ENCODE data around the gene FBXL13. TPM values are rescaled to one million over a fixed set of nuclear protein-coding genes. Genes with fewer than 3 reads are reported as not detected.

FBXL13 gene
- total RNA-seq, 1 experiment from 2014 or later: 2.5 TPM

DNA sequence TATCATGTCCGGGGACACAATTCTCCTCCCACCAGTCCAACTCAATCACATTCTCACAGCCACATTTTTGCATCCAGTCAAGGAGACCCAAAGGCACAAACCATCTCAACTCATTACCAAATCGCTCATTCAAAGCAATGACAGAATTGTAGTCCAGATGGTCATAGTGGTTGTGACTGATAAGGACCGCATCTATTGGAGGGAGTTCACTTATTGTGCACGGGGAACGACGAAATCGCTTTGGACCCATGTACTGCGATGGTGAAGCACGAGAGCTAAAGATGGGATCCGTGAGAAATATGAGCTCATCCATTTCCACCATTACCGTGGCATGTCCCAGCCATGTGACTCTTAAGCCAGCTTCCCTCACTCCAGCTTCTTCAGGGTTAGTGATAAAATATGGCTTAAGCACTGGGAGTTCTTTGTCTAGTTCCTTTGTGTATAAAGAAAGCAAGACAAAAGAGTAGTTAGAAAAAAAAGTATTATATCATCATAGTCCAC lies 45.2 kb upstream of the FBXL13 start:
- H3K27ac ChIP-seq (ENCODE audit: low read length): no peak overlapping the region
- ATAC-seq (no peak), DNase-seq (ENCODE audit: low read depth, low spot score) (no peak)
- no peaks in the 10 kb centered on the region for H3K9me3 ChIP-seq (ENCODE audit: control insufficient read depth, insufficient read depth, low read depth, low read length)
- no peaks in the 10 kb centered on the region for H3K27me3 ChIP-seq (ENCODE audit: control insufficient read depth, insufficient read depth, low read length)
- no TSS peak for BruUV-seq (replicated peaks)
- H3K4me3 ChIP-seq (ENCODE audit: low read depth in 2 of 2, low read length in 2 of 2): no peak overlapping the region
- POLR2A ChIA-PET: interaction anchor here (0.6 kb wide), 1 partner anchor 14 kb away, joined by 6 read pairs; no protein-coding TSS in a partner anchor
- H3K36me3 ChIP-seq (ENCODE audit: control insufficient read depth, insufficient read depth, low read length): peaks cover 6% of the 10 kb centered on the region; the same call in 1 of the 2 replicates
- in situ Hi-C loops (cut with HindIII; ENCODE audit: low pct_unique_long_range_greater_than_20kb, low sequenced_read_pairs): no loop called here
- intact Hi-C loops (cut with micrococcal nuclease; ENCODE audit: unreplicated experiment): no loop called here
- CTCF ChIA-PET: interaction anchor here (0.6 kb wide), 1 partner anchor 29 kb away, joined by 9 read pairs; no protein-coding TSS in a partner anchor
- TF ChIP-seq TCF7L2 (IDR thresholded peaks at IDR 0.05; ENCODE audit: low read depth, low read length): no peak
- TF ChIP-seq, protein P1, sequence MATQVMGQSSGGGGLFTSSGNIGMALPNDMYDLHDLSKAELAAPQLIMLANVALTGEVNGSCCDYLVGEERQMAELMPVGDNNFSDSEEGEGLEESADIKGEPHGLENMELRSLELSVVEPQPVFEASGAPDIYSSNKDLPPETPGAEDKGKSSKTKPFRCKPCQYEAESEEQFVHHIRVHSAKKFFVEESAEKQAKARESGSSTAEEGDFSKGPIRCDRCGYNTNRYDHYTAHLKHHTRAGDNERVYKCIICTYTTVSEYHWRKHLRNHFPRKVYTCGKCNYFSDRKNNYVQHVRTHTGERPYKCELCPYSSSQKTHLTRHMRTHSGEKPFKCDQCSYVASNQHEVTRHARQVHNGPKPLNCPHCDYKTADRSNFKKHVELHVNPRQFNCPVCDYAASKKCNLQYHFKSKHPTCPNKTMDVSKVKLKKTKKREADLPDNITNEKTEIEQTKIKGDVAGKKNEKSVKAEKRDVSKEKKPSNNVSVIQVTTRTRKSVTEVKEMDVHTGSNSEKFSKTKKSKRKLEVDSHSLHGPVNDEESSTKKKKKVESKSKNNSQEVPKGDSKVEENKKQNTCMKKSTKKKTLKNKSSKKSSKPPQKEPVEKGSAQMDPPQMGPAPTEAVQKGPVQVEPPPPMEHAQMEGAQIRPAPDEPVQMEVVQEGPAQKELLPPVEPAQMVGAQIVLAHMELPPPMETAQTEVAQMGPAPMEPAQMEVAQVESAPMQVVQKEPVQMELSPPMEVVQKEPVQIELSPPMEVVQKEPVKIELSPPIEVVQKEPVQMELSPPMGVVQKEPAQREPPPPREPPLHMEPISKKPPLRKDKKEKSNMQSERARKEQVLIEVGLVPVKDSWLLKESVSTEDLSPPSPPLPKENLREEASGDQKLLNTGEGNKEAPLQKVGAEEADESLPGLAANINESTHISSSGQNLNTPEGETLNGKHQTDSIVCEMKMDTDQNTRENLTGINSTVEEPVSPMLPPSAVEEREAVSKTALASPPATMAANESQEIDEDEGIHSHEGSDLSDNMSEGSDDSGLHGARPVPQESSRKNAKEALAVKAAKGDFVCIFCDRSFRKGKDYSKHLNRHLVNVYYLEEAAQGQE (IDR thresholded peaks at IDR 0.05; ENCODE audit: insufficient read depth in 1 of 2, low read depth in 2 of 2, low read length in 1 of 2): no peak
- H3K4me1 ChIP-seq (ENCODE audit: control insufficient read depth, insufficient read depth, low read length): no peaks in the 10 kb centered on the region

DNA sequence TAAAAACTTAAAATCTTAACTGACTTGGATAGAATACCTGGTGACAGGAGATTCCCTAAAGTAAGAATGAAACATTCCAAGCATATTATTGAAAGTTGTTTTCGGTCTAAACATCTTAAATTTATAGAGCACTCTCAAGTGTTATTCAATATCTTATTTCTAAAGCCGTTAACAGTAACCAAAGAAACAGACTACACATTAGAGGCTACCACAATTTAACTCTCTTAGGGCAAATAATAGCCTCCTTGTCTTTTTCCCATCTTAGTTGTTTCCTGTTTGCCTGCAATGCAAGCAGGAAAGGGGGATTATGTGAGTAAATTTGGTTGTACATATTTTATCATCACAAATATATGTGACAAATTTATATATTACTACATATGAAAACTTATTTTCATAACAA lies 42.9 kb upstream of the FBXL13 start:
- ATAC-seq (no peak), DNase-seq (ENCODE audit: low read depth, low spot score) (no peak)
- Histone ChIP-seq H3K9me3 (ENCODE audit: control insufficient read depth, insufficient read depth, low read depth, low read length) (no peaks in the 10 kb centered on the region), H3K4me1 (ENCODE audit: control insufficient read depth, insufficient read depth, low read length) (no peaks in the 10 kb centered on the region), H3K36me3 (ENCODE audit: control insufficient read depth, insufficient read depth, low read length) (peaks cover 4% of the 10 kb centered on the region; the same call in 1 of the 2 replicates), H3K4me3 (ENCODE audit: low read depth in 2 of 2, low read length in 2 of 2) (no peak overlapping the region), H3K27me3 (ENCODE audit: control insufficient read depth, insufficient read depth, low read length) (no peaks in the 10 kb centered on the region), H3K27ac (ENCODE audit: low read length) (no peak overlapping the region)
- CTCF ChIA-PET: no interaction called here
- intact Hi-C loops (cut with micrococcal nuclease; ENCODE audit: unreplicated experiment): no loop called here
- BruUV-seq (replicated peaks): no TSS peak
- no peak for TF ChIP-seq TCF7L2 (IDR thresholded peaks at IDR 0.05; ENCODE audit: low read depth, low read length)
- TF ChIP-seq POLR2AphosphoS5 (IDR thresholded peaks at IDR 0.05; ENCODE audit: low read depth, low read length): no peak
- TF ChIP-seq, protein P1 (IDR thresholded peaks at IDR 0.05; ENCODE audit: insufficient read depth in 1 of 2, low read depth in 2 of 2, low read length in 1 of 2): no peak
- TF ChIP-seq, protein P2, sequence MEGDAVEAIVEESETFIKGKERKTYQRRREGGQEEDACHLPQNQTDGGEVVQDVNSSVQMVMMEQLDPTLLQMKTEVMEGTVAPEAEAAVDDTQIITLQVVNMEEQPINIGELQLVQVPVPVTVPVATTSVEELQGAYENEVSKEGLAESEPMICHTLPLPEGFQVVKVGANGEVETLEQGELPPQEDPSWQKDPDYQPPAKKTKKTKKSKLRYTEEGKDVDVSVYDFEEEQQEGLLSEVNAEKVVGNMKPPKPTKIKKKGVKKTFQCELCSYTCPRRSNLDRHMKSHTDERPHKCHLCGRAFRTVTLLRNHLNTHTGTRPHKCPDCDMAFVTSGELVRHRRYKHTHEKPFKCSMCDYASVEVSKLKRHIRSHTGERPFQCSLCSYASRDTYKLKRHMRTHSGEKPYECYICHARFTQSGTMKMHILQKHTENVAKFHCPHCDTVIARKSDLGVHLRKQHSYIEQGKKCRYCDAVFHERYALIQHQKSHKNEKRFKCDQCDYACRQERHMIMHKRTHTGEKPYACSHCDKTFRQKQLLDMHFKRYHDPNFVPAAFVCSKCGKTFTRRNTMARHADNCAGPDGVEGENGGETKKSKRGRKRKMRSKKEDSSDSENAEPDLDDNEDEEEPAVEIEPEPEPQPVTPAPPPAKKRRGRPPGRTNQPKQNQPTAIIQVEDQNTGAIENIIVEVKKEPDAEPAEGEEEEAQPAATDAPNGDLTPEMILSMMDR (IDR thresholded peaks at IDR 0.05): no peak
- no peak for TF ChIP-seq SIN3A (IDR thresholded peaks at IDR 0.05; ENCODE audit: borderline replicate concordance, insufficient read depth, low read depth, low read length)
- POLR2A ChIA-PET: no interaction called here
- in situ Hi-C loops (cut with HindIII; ENCODE audit: low pct_unique_long_range_greater_than_20kb, low sequenced_read_pairs): no loop called here
